ENCODE results near the gene CBX3.
"Not testable (repeated sequence)": the region's sequence is repeated elsewhere in the genome, so short reads cannot be mapped to it uniquely, and the experiment has no call there.

The CBX3 gene

DNA sequence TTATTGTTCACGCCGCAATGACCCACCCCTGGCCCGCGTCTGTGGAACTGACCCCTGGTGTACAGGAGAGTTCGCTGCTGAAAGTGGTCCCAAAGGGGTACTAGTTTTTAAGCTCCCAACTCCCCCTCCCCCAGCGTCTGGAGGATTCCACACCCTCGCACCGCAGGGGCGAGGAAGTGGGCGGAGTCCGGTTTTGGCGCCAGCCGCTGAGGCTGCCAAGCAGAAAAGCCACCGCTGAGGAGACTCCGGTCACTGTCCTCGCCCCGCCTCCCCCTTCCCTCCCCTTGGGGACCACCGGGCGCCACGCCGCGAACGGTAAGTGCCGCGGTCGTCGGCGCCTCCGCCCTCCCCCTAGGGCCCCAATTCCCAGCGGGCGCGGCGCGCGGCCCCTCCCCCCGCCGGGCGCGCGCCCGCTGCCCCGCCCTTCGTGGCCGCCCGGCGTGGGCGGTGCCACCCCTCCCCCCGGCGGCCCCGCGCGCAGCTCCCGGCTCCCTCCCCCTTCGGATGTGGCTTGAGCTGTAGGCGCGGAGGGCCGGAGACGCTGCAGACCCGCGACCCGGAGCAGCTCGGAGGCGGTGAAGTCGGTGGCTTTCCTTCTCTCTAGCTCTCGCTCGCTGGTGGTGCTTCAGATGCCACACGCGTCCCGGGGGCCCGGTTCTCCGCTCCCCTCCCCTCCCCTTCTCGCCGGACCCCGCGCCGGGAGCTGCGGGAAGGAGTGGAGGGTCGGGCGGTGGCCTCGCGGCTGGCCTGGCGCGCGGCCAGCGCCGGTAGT is at the start of gene CBX3:
Gene CBX3, plus strand, starts transcription at position 499 of the 772 bp plus-strand sequence. CDS start 1,254 bp downstream, outside the sequence.
- peak; percentile 73 for DNase-seq

- DNase-seq, result peak; percentile 73
Measured at GRCh38 chr7:26151953-26152781, 49.4 kb upstream of the CBX3 start, which contains the start of gene NFE2L3. Gene NFE2L3 (plus strand): TSS chr7:26152198. CDS start chr7:26152499, 301 bp downstream.

- not testable (repeated sequence) for DNase-seq
Measured at GRCh38 chr7:26152782-26153240, 48.7 kb upstream of the CBX3 start.

GRCh38 chr7:26153241-26153822 is 48.2 kb upstream of the CBX3 start:
- DNase-seq, result no peak

- no peak for DNase-seq
Measured at GRCh38 chr7:26153823-26154783, 47.4 kb upstream of the CBX3 start.

DNA sequence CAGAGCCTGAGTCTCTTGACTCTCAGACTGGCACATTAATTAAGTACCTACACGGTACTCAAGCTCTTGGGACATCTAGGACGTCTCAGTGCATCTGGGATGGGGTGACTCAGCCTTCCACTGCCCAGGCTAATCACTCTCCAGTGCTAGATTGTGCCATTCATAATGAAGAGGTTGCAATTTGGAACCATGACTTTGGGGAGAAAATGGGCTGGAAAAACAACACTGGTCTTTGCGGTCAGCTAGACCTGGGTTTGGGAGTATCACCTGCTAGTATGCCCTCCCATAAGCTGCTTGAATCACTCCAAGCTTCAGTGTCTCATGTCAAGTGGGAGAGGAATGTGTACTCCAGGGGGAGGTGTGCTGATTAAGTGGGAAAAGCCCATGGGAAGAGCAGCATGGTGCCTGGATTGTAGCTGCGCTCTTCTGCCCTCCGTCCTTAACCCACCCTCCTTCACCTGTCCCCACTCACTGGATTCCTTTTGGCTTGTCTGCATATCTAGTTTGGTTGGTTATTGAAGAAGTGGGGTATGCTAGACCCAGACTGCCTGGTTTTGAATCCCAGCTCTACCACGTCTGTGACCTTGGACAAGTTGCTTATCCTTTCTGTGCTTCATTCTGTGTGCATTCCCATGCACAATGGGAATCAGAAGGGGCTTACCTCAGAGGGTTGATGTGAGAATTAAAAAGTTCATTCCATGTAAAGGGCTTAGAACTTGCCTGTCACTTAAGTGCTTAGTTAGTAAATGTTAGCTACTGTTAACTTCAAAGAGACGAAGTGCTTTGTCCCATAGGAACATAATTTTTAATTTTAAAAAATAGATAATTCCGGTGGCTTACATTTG is 45.8 kb upstream of the CBX3 start:
- DNase-seq, result no peak

GRCh38 chr7:26156451-26157420 is 44.8 kb upstream of the CBX3 start:
- DNase-seq, result peak; percentile 37

DNA sequence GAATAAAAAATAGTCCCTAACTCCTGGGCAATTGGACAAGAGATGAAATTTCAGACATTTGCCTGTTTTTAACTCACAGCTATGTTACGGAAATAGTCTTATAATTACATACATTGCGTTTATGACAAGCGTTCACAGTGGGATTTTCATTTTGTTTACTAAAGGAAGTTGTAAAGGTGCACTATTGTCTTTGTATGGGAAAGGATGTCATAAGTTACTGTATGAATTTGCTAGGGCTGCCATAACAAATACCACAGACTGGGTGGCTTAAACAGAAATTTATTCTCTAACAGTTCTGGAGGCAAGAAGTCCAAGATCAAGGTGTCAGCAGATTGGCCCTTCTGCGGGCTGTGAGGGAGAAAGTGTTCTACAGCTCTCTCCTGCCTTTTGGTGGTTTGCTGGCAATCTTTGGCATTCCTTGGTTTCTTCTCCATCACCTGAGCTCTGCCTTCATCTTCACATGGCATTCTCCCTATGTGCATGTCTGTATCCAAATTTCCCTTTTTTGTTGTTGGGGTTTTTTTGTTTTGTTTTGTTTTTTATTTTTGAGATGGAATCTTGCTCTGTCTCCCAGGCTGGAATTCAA is 43.9 kb upstream of the CBX3 start:
- no peak for DNase-seq

- no peak for DNase-seq
Measured at GRCh38 chr7:26159243-26159642, 42.3 kb upstream of the CBX3 start.

DNA sequence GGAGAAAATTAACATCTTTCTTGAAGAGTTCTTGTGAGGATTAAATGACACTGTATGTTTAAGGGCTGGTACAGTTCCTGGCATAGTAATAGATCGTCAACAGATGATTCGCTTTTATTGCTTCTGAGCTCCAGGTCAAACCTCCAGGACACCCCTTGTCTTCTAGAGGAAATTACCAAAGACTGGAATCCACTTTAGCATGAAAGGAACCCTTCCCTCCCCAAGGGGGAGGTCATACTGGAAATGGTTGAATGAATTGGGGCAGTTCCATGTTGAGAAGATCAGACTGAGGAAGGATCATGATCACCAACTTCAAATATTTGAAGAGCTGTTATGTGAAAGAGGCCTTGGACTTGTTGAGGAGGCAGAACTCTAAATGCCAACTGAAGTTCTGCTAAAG is 40.6 kb upstream of the CBX3 start:
- DNase-seq, result no peak

DNA sequence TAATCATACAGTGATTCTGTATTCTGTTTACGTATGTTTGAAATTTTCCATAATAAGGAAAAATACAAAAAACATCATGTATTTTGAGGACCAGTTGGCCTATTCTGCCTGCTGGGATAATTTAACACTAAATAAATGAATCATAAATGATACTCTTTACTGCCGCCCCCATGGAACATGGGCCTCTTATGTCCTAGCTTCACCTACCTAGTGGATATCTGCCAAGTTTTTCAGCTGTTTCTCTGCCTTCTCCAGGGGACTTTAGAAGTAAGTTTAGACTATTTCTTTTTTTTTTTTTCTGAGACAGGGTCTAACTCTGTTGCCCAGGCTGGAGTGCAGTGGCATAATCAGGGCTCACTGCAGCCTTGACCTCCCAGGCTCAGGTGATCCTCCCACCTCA is 39.1 kb upstream of the CBX3 start:
- no peak for DNase-seq

- not testable (repeated sequence) for DNase-seq
Measured at GRCh38 chr7:26163804-26164203, 37.7 kb upstream of the CBX3 start.

DNA sequence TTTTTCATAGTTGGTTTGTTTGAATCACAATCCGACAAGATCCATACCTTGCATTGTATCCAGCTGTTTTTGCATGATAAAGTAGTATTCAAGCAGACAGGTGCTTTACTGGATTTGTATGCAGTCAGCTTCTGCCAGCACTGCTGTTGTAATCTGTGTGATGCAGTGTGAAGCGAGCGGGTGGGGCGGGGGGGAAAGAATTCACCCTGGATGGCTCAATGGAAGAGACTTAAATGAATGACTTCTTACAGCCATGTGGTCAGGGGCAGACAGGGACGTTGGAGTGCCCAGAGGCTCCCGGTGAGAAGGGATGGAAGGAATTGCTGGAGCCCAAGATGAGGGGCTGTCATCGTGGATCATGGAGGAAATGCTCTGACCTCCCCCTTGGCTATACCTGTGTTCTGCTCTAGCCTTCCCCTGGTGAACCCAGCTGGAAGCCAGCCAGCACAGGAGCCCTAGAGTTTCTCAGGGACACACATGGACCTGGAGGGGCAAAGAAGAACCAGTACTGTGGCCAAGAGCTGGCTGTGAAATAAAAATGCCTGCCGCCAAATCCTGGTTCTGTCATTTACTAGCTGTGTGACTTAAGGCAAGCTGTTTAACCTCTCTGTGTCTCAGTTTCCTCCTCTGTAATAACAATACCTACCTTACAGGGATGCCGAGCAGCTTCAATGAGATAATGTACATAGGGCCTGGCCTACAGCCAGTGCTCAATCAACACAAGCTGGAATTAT is 35.4 kb upstream of the CBX3 start:
- DNase-seq, result no peak

GRCh38 chr7:26166684-26167266 is 34.8 kb upstream of the CBX3 start:
- no peak for DNase-seq

DNA sequence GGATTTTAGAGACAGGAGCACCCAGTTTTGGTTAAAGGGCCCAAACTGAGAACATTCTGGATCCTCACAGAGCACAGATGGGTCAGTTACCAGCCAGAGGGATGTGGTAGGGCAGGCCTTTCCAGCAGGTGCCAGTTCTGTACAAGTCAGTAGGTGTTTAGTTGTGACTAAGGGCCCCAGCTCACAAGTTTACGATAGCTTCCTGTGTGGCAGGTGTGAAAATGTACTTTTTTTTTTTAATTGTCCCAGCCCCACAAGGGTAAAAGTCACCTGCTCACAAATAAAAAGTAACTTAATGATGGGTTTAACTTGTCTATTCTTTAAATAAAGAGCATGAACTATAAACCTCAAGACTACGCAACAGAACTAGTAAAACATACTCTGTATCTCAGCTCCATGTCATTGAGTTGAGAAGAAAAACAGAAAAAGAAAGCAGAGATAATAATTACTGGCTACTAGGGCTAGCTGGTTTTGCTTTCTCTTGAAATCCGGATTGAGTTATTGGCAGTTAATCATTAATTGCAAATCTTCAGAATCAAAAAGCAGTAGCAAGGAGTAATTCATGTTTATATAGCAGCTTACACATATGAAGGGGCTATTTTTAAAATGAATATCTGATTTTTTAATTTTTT is 34.1 kb upstream of the CBX3 start:
- DNase-seq, result no peak

GRCh38 chr7:26168458-26169023 is 33.0 kb upstream of the CBX3 start:
- no peak for DNase-seq

DNA sequence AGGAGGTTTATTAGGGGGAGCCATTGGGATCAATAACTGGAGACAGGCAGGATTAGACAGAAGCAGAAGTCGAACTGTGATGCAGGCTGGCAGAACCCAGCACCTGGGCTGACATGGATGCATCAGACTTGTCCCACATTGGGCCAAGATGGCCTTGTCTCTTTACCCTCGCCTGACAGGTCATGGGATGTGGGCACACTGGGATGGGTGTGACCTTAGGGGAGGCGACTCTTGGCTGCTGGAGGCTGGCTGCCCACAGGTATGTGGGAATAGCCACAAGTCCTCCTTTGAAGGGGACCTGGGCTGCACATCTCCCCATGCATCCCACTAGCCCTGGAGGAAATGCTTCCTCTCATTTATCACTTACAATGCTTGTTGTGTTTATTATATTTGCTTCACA is 32.3 kb upstream of the CBX3 start:
- no peak for DNase-seq

DNA sequence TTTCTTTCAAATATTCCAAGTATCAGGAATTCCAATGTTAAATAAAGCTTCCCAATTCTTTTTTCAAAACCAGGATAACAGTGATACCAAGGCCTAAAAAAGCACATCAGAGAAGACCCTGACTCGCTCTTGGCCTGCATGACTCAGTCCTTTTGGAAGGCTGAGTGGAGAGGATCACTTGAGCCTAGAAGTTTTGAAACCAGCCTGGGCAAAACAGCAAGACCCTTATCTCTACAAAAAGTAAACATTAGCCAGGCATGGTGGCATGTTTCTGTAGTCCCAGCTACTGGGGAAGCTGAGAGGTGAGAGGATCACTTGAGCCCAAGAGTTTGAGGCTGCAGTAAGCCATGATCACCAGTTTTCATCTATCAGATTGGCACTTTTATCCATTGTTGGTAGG is 30.9 kb upstream of the CBX3 start:
- DNase-seq, result no peak
